HG03060 (cell line): Measurements from ENCODE around the gene MRPL48.
A peak's percentile ranks its signal among the peaks of the same experiment; 100 is the strongest.
"Not testable (repeated sequence)": the region's sequence is repeated elsewhere in the genome, so short reads cannot be mapped to it uniquely, and the experiment has no call there.

ENCODE experiments used
- ATAC-seq: cut with Tn5 transposase; IDR thresholded peaks from one replicate; pipeline ENCODE4 v1.9.1; 2021; ENCODE audit warnings: low read depth, moderate number of reproducible peaks; ENCODE audit not compliant: unreplicated experiment

Gene MRPL48

GRCh38 chr11:73770811-73771210 is 16.9 kb upstream of the MRPL48 start:
- not testable (repeated sequence) for ATAC-seq

- peak; percentile 84 for ATAC-seq
These were observed 8.4 kb upstream of the MRPL48 start for GRCh38 chr11:73779084-73779902.

- no peak for ATAC-seq
These were observed 6.4 kb upstream of the MRPL48 start for GRCh38 chr11:73781303-73781702.

DNA sequence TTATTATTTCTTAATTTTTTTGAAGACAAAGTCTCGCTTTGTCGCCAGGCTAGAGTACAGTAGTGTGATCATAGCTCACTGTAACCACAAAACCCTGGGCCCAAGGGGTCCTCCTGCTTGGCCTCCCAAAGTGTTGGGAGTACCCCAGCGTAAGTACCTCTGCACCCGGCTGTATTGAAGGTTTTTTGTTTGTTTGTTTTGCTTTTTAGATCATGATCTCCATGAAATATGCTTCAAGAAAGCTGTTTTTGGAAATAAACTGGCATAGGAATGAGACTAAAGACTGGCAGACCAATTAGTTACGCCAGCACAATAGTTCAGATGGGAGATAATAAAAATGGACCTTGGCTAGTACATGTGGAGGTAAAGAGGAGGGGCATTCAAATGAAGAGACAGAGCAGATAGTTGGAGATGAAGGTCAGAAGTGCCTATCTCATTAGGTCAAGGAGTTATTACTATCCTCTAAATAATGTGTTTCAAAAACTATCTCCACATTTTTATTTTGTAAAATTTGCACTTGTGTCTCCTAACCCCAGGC is 4.1 kb upstream of the MRPL48 start:
- no peak for ATAC-seq

DNA sequence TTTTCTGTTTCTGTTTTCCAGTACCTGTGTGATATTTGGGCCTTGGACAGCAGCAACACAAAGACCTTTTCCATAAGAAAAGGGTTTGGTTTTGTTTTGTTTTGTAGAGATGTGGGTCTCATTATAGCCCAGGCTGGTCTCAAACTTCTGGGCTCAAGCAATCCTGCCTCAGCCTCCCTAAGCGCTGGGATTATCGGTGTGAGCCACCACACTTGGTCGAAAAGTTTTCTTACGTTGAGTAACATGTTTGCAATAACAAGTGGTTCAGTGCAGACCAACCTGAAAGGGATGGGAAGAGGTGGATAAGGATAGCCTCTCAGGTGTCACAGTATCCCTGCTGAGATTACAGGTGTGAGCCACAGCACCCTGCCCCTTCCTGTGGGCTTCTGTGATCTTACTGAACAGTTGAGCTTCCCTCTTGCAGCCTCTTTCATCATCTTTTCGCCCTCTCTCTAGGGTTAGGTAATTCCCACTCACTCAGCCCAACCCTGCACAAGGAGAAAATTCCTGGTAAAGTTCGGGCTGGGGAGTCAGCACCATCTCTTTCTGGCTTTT is 3.5 kb upstream of the MRPL48 start:
- no peak for ATAC-seq

- ATAC-seq: no peak
These were observed 2.9 kb upstream of the MRPL48 start for GRCh38 chr11:73784734-73785133.

DNA sequence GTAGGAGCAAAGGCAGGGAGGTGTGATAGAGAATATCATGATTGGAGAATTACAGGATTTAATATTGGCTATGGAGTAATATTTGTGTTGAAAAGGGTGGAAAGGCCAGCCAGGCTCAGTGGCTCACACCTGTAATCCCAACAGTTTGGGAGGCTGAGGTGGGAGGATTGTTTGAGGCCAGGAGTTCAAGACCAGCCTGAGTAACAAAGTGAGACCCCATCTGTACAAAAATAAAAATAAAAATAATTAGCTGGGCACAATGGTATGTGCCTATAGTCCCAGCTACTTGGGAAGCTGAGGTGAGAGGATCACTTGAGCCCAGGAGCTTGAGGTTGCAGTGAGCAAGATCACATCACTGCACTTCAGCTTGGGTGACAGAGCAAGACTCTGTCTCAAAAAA is 2.2 kb upstream of the MRPL48 start:
- not testable (repeated sequence) for ATAC-seq

DNA sequence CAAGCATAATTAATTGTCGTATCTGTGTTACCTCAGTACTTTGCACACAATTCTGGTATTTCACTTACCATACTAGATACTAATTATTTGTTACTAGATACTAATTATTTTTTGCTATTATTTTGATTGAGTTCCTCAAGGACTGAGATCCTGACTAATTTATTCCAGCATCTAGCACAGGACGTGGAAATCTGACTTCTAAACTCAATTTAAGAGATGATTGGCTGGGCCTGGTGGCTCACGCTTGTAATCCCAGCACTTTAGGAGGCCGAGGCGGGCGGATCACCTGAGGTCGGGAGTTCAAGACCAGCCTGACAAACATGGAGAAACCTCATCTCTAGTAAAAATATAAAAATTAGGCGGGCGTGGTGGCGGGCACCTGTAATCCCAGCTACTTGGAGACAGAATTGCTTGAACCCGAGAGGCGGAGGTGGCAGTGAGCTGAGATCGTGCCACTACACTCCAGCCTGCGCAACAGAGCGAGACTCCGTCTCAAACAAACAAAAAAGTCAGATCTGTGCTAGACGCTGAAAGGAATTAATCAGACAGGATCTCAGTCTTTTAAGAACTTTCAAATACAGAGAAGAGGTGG is 527 bp upstream of the MRPL48 start:
- ATAC-seq: no peak

DNA sequence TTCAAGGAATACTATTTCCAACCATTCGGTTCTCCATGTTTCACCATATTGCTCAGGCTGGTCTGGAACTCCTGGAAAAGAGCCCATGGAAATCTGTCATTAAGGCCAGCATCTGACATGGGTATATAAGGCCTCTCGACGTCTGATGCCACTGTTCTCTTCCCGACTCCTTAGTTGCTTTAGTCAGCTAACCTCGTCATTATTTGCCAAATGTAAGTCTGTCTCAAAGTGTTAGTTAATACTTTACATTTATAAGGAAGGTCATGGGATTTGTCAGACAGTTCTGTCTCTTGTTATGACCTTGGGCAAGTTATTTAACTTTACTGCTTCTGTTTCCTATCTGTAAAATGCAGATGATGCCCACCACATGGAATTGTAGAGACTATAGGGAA is 1.6 kb downstream of the MRPL48 start:
- no peak for ATAC-seq

- ATAC-seq: no peak
These were observed 4.9 kb downstream of the MRPL48 start for GRCh38 chr11:73792584-73792983.

DNA sequence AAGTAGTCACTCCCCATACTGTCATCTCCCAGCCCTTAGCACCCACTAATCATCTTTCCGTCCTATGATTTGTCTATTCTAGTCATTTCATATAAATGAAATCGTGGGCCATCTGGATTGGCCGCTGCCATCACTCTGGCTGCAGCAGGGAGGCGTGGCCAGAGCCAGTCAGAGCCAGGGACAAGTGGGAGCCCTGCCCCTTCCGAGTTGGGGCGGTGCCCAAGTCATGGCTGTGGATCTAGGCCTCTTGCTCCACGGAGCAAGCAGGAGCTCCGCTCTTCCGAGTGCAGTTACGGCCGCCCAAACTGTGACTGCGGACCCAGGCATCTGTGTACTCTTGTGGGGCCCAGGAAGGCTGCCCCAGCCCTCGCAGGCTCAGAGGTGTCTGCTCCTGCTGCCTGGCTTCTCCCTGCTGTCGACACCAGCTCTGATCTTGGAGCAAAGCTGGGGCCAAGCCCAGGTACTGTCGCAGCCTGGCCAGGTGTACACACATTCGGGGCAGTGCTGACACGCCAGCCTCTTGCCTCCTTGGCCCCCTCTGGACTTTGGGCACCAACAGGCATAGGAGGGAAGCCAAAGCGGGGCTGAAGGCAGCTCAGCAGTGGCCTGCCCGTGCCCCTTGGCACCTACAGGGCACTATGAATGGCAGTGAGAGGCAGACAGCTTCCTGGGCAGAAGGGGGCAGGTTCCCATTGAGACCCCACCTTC is 8.4 kb downstream of the MRPL48 start:
- ATAC-seq: no peak

GRCh38 chr11:73797457-73797856 is 9.8 kb downstream of the MRPL48 start:
- no peak for ATAC-seq

DNA sequence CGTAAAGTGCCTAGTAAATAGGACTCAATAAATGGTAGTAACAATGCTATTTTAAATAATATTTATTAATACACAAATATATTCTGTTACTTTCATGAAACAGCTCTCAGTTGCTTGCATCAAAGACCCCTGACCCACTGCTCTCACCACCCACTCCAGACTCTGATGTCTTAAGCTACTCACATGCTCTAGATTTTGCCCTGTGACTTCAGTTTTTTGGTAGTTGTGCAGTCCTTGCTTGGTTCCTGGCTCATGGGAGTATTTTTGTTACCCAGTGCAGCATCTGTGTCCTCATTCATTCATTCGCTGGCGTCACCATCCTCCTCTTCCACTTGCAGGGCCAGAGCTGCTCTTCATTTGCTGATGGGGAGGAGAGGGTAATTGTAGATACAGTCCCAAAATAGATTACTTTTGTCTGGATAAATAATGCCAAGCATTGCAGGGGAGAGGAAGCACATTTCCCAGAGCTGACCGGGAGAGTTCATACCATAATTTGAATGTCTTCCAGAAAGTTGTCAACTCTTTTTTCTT is 12.7 kb downstream of the MRPL48 start:
- no peak for ATAC-seq

GRCh38 chr11:73801136-73801535 is 13.5 kb downstream of the MRPL48 start:
- no peak for ATAC-seq

- ATAC-seq: no peak
These were observed 17.0 kb downstream of the MRPL48 start for GRCh38 chr11:73804712-73805111.

- ATAC-seq: no peak
These were observed 20.4 kb downstream of the MRPL48 start for GRCh38 chr11:73808052-73808451.

DNA sequence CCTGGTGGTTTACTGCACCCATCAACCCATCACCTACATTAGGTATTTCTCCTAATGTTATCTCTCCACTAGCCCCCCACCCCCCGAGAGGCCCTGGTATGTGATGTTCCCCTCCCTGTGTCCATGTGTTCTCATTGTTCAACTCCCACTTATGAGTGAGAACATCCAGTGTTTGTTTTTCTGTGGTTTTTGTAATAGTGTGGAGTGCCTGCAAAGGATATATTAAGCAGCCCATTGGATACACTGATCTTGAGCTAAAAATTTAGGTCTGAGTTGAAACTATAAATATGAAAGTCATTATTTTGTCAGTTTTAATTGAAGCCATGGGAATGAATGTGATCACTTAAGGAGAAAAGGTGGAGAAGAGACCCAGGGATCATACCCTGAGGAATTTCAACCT is 23.0 kb downstream of the MRPL48 start:
- no peak for ATAC-seq

GRCh38 chr11:73812234-73812633 is 24.6 kb downstream of the MRPL48 start:
- no peak for ATAC-seq

- no peak for ATAC-seq
These were observed 27.1 kb downstream of the MRPL48 start for GRCh38 chr11:73814812-73815211.

DNA sequence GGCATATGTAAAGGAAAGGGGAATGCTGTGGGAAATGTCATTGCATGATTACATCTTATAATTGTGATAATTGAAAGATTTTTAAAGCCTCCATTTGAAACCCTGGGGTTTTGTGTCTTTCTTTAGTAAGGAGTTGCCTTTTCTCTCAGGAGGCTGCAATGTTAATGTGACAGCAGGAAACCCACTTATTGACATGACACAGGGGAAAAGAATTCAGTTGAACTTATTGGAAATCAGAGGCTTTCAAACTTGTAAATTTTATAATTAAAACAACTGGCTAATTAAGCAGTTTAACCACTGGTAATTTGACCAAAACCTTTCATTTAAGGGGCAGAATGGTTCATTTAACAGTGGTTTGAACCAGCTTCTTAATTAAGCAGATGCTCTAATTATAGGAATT is 31.2 kb downstream of the MRPL48 start:
- ATAC-seq: no peak

DNA sequence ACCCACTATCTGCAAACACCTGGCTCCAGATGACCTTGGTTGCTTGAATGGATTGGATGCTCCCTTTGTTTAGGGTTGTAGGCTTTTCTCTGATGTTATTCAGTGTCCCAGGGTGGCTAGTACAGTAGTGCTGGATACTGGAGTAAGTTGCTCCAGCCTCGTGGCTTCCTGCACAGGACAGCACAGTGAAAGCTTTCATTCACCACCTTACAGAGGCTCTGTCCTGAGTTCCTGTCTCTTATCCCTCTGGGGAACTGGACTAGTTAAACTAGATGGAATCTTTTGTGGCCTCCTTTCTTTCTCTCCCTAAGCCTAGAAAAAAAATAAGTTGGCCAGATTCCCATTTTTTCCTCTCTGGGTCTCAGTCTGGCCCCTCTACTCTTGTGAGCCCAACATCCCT is 42.6 kb downstream of the MRPL48 start:
- ATAC-seq: no peak
